Activated T-cell treated with anti-CD3 and anti-CD28 coated beads for 4 hours (primary cell): ENCODE data around the gene ABTB2.

ENCODE experiments used
- DNase-seq: peaks from one replicate; pipeline ENCODE4 v3.0.0-alpha.2; 2020

Gene ABTB2

GRCh38 chr11:34341096-34341495, 16.7 kb downstream of the ABTB2 start:
- DNase-seq = no peak

DNA sequence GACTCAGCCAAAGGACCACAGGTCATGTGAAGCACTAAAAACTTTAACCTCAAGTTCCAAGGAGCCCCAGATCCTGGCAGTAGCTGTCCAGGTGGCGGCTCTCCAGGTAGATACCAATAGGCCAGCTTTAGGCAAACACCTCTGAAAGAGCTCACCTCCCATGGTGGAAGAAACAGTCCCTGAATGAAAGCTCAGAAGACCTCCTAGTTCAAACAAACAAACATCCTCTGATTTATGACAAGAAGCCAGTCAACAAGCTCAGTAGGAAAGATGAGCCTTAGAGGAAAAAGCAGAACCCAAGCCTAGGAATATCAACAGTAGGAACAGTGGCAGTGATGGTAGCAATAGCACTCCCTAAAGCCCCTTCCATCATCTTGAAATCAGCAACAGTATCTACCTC, 17.2 kb downstream of the ABTB2 start:
- DNase-seq = no peak

DNA sequence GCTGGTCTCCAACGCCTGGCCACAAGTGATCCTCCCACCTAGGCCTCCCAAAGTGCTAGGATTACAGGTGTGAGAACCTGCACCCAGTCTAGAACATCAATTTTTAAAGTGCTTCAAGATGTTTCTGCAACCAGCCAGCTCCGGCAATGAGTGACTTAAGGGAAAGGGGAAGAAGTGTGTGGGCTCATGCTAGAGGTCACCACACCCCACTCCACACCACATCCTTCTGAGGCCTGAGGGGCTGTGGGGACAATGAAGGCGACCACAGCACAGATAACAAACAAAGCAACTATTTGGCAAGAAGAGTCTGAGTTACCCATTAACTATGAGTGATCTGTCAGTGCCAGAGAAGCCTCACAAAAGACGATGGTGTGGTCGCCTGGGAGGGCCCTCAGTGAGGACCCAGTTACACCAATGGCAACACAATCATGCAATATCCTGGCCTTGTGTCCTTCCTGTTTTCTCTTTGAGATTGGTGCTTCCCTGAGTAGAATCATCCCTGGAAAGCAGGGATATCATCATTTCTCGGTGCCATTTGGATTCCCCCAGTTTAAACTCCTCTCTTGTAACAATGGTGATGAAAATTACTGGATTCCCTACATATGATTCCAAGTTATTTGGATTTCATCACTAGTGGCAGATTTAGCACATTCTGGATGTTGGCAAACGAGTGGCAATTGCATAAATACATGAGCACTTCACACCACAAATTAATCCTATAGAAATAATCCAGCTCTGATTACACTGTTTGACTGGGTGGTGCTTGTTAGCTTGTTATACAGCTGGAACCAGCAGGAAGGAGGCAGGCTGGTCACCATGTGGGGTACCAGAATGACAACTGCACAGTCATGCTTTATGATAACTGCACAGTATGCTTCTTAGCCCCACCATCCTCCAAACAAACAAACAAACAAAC, 18.4 kb downstream of the ABTB2 start:
- DNase-seq = no peak

- DNase-seq = no peak
Measured at GRCh38 chr11:34337016-34337415, 20.8 kb downstream of the ABTB2 start.

DNA sequence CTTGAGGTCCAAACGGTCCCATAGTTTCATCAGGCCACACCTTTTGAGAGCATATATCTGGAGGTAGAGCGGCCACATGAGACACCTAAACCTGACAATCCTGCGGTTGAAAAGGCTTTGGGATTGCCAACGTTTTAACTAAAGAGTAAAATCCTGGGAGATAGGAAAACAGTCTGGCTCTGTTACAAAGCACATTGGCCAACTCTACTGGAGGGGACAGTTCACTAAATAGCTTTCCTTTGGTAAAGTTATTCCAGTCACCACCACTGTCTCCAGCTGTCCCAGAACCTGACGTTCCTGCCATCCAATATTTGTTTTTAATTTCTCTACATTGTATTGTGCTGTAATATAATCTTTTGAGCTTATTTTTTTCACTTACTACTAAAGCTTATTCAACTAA, 22.0 kb downstream of the ABTB2 start:
- no peak for DNase-seq

GRCh38 chr11:34335331-34335730, 22.5 kb downstream of the ABTB2 start:
- DNase-seq = no peak

DNA sequence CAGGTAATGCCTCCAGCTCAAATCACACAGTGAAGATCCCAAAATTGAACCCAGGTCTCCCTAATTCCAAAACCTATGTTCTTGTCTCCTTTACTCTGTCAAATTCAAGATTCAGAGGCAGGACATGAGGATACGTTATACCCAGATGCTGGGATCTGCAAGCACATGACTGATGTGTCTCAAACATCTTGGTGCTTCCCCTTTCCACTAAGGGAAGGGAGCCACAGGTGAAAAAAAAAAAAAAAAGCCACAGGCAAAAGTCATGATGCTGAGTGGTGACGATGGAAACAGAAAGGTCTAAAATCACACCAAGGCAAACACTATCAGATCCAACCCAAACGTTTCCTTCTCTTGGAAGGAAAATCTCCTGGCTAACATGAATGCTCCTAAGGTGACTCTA, 24.0 kb downstream of the ABTB2 start:
- DNase-seq = no peak

DNA sequence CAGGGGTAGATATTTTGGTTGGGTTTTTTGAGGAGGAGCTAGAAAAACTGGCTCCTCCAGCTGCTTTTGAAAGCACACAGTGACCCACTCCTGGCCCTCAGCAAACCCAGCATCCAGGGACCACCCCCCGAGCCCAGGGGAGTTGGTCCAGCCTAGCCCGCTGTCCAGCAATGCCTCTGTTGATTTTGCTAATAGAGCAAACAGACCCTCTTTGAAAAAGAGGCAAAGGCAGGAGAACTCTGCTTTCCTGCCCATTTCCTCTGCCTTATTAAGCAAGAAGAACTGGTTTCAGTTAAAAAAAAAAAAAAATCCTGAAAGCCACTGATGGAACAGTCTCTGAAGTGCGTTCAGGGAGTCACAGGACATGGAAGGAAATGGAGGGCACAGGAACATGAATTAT, 25.3 kb downstream of the ABTB2 start:
- no peak for DNase-seq

GRCh38 chr11:34331736-34332135, 26.1 kb downstream of the ABTB2 start:
- DNase-seq = no peak

GRCh38 chr11:34331329-34331728, 26.5 kb downstream of the ABTB2 start:
- DNase-seq = no peak

DNA sequence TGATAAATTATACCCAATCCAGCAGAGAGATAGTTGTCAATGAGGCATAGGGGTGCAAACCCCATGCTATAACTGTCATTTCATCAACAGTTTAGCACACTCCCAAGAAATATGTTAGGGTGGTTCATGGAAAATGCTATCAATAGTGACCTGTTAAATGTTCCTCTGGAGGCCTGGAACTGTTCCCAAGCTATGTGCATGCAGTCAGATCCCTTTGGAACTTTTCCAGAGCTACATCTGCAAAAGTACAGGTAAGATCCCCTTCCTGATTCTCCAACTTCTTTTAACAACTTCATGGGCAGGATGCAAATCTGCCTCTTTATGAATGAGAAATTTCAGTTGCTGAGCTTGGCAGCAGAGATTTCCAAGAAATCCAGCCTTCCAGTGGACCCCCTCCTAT, 27.2 kb downstream of the ABTB2 start:
- no peak for DNase-seq

DNA sequence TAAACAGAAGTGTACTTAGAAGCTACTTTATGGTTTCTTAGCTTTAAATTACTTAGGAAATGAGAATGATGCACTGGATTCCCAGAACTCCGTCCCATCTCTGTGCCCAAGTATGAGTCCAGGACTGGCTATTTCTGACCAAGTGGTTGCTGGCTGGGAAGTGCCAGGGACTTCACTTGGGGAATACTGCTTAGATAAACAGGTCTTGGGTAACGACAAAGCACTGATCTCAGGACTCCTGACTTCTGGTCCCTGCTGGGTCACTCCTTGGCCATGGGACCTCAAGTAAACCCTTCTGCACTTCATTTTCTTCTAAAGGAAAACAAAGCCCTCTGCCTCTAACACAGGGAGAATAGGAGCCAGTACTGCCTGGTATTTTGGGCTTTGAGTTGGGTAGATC, 27.9 kb downstream of the ABTB2 start:
- DNase-seq = no peak

DNA sequence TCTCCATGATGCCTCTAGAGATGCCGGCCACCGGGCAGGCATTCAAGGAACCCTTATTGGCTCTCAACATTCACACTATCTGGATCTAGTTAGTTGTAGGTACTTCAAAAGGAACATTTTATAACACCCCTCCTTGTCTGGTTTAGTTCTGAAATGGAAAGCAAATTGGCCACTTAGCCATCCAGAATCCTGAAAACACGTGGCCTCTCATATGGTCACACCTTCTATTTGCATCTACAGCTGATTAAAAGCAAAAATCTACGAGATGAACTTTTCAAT, 29.2 kb downstream of the ABTB2 start:
- DNase-seq = no peak

DNA sequence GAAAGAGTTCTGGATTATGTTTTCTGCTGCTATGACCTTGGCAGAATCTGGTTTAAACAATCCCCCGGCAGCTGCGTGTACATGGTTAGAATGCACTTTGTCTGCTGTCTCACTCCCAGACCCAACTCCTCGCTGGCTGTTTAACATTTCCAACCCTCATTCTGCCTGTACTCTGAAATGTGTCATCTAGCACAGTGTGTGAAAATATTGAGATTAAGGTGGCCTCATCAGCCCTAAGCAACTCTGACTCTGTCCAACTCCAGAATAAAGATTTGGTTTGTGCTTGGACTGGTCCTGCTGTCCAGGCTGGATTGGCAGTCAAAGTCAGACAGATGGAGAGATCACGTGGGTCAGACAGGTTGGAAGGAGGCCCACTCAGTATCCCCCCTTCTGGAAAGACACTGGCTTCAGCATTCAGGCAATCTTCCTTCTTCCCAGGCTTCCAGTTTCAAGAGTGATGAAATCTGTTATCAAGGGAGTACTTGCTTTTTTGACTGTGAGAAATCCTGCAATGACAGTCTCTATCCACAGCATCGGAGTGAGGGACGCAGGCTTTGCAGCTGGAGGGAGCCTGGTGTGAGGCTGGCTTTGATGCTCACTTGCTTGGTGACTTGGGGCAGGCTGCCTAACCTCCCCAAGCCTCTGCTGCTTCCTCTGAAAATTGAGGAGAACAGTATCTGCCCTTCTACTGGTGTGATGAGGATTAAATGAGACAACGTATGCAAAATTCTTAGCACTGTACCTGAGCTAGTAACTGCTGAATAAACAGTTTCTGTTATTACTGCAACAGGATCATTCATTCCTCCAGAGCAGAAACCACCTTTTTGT, 29.8 kb downstream of the ABTB2 start:
- no peak for DNase-seq

GRCh38 chr11:34324466-34324865, 33.3 kb downstream of the ABTB2 start:
- no peak for DNase-seq

DNA sequence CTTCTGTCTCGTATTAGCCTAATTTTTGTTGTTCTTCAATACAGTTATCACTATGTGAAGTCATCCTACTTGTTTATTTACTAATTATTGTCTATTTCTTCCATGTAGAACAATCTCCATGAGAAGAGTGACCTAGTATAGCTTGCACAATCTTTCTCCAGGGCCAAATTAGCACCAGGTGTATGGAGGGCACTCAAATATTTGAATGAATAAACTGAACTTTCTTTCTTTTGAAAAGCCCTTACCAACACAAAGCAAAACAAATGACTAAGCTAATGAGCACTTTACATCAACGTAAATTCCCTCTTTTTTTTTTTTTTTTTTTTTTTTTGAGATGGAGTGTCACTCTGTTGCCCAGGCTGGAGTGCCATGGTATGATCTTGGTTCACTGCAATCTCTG, 34.2 kb downstream of the ABTB2 start:
- no peak for DNase-seq

DNA sequence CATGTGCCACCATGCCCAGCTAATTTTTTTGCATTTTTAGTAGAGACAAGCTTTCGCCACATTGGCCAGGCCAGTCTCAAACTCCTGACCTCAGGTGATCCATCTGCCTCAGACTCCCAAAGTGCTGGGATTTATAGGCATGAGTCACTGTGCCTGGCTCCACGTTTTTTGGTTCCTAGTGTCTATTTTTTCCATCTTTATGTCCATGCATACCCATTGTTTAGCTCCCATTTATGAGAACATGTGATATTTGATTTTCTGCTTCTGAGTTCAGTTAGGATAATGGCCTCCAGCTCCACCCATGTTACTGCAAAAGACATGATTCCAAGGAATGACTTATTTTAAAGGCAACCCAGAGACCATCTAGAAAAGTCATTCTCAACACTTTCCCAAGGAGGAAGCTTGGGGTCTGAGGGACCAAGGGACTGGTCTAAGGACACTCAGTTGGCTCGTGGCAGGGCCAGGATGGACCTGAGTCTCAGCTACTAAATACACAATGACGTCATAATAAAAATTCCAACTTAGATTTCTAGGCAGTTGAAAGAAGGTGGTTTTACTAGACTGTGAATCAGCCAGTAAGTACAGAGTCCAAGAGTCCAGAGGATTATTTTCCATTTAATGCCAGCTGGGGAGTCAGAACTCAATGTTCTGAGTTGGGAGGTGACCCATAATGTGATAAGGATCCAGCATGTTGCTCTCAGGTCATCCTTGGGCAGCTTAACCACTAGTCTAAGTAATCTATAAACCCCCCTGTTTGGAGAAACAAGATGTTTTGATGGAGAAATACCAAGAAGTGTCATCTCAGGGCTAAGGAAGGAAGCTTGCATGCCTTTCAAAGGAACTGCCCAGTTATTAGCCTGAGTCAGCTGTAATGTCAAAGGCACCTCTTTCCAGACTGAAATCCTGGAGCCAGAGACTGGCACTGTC, 39.4 kb downstream of the ABTB2 start:
- no peak for DNase-seq

- no peak for DNase-seq
Measured at GRCh38 chr11:34317666-34318065, 40.1 kb downstream of the ABTB2 start.

GRCh38 chr11:34317036-34317360, 40.8 kb downstream of the ABTB2 start:
- DNase-seq = no peak

DNA sequence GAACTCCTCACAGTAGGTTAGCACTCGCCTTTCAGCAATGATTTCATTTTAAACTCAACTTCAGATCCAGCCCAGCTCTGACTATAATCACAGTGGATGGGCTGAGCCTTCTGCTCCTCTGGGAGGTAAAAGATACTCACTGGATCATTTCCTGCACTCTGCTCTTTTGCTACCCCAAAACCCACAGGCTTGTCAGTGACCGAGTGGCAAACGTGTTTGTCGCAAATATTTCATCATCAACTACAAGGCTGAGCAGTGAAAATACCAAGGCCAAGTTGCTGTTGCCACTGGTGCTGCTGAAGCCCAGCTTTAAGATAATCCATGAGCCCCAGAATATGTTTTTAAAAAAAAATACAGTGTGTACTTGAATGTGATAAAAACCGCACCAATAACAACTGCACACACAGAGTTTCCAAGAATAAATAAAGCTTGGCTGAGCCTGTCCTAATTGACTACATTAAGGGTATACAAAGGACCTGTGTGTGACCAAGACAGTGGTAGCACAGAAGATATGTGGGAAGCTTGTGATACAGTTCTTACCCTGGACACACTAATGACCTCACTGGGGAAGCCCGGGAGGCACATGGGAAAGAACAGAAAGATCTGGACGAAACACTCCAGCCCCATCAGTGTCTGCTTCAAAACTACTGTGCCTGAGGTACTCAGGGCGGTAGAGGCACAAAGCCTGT, 41.3 kb downstream of the ABTB2 start:
- DNase-seq = no peak

GRCh38 chr11:34315394-34315793, 42.4 kb downstream of the ABTB2 start:
- no peak for DNase-seq

DNA sequence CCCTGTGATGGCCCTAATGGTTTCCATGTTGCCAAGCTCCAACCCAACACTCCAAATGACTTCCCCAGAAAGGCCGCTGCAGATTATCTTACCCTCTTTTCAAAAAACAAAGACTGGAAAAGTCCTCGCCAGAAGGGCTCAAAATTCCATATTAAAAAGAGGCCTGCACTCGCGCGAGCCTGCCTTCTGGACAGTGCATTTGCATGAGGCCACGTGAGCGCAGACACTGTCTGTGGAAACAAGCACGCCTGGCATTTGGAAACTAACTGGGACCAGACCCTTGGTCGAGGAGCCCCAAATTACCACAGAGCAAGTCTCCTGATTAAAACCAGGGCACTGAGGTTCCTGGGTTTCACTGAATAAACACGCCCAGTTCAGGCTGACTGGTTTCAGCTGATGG, 42.9 kb downstream of the ABTB2 start:
- no peak for DNase-seq

GRCh38 chr11:34314176-34314575, 43.6 kb downstream of the ABTB2 start:
- no peak for DNase-seq
